NB4 (cell line): ENCODE results near the gene PTPN3.

Experiments
- MYC ChIP-seq: IDR thresholded peaks from 2 replicates; pipeline ENCODE4 v1.6.1; 2011; ENCODE audit warnings: low read depth, low read length
- POLR2A ChIP-seq: IDR thresholded peaks from 2 replicates; pipeline ENCODE4 v1.6.1; 2011; ENCODE audit warnings: mild to moderate bottlenecking; ENCODE audit not compliant: insufficient read length; ENCODE audit errors: extremely low read depth
- TF ChIP-seq, protein P1 (sequence below): IDR thresholded peaks from one replicate; pipeline ENCODE4 v1.5.1; 2012; ENCODE audit warnings: low read depth, low read length
- TF ChIP-seq, protein P2 (sequence below): IDR thresholded peaks from 2 replicates; pipeline ENCODE4 v1.6.1; 2011; ENCODE audit warnings: low read depth, low read length

DNA sequence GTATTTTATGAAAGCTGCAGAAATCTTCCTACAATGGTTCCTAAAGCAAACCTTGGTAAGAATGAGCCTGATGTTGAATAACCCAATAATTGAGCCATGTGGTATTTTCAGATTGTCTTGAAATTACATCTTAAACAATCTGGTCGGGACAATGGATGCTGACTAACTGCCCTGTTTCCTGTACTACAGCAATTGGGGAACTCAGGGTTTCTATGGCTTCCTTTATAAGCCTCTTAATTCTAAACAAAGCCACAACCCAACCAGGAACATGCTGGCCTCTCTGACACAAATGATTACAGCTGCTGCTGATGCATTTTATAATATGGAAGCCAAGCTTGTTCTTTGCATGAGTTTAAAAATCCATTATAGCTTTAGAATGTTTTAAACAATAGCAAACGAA, 30.2 kb downstream of the PTPN3 start:
- peak; percentile 23; the same call in 1 of the 2 replicates for TF ChIP-seq MYC
- TF ChIP-seq, protein P1, sequence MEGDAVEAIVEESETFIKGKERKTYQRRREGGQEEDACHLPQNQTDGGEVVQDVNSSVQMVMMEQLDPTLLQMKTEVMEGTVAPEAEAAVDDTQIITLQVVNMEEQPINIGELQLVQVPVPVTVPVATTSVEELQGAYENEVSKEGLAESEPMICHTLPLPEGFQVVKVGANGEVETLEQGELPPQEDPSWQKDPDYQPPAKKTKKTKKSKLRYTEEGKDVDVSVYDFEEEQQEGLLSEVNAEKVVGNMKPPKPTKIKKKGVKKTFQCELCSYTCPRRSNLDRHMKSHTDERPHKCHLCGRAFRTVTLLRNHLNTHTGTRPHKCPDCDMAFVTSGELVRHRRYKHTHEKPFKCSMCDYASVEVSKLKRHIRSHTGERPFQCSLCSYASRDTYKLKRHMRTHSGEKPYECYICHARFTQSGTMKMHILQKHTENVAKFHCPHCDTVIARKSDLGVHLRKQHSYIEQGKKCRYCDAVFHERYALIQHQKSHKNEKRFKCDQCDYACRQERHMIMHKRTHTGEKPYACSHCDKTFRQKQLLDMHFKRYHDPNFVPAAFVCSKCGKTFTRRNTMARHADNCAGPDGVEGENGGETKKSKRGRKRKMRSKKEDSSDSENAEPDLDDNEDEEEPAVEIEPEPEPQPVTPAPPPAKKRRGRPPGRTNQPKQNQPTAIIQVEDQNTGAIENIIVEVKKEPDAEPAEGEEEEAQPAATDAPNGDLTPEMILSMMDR: no peak
- TF ChIP-seq POLR2A: no peak
- TF ChIP-seq, protein P2, sequence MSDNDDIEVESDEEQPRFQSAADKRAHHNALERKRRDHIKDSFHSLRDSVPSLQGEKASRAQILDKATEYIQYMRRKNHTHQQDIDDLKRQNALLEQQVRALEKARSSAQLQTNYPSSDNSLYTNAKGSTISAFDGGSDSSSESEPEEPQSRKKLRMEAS: no peak; the same call in 1 of the 2 replicates
